ENCODE measurements around the gene STPG2. TPM values are rescaled to one million over a fixed set of nuclear protein-coding genes. Genes with fewer than 3 reads are reported as not detected.

STPG2 gene
- total RNA-seq, result under 1 TPM; 0.37 to 0.71 TPM

DNA sequence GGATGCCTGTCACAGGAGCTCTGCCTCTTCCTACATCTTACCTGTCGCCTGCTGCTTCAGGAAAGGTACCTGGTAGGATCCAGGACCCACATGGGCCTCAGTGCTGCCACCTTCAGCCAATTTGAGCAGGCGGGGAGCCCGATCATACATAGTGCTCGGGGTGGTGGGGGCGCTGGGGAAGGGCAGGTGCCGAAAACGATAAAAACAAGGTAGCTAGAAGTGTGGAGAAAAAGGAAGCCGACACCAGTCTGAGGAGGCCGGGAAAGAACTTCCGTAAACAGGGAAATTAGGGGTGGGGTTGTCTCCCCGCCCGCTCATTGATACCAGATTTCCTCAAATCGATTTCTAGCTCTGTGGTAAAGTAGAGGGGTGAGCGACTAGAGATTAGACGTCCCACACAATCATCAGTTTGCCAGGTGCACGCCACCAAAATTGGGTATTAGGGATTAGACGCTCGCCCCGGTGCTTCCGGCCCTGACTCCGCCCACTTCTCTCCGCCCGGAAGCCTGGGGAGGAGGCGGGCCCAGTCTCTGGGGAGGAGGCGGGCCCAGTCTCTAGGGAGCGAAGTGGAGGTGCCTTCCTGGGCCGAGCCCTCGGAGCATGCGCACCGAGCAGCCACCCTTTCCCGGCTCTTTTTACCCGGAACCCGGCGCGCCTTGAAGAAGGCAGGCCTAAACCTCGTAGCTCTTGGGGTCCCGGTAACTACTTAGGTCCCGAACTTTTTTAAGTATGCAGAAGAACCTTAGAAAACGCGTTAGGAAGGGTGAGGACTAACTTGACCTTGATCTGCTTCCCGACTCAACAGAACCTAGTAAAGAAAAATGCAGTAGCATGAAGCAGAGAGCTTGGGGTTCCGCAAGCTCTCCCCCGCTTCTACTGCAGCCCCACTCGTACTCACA, at the start of gene STPG2:
Gene STPG2, minus strand, starts transcription at position 476 of the 899 bp plus-strand sequence.
- Histone ChIP-seq H3K4me1 (no peaks in the 10 kb centered on the region), H3K36me3 (no peaks in the 10 kb centered on the region), H3K27me3 (no peaks in the 10 kb centered on the region), H3K9me3 (no peaks in the 10 kb centered on the region), H3K27ac (peak within 1 kb of the TSS; percentile 80 to 87), H3K4me3 (peak within 1 kb of the TSS; percentile 64 to 75)
- TF ChIP-seq, protein P1, sequence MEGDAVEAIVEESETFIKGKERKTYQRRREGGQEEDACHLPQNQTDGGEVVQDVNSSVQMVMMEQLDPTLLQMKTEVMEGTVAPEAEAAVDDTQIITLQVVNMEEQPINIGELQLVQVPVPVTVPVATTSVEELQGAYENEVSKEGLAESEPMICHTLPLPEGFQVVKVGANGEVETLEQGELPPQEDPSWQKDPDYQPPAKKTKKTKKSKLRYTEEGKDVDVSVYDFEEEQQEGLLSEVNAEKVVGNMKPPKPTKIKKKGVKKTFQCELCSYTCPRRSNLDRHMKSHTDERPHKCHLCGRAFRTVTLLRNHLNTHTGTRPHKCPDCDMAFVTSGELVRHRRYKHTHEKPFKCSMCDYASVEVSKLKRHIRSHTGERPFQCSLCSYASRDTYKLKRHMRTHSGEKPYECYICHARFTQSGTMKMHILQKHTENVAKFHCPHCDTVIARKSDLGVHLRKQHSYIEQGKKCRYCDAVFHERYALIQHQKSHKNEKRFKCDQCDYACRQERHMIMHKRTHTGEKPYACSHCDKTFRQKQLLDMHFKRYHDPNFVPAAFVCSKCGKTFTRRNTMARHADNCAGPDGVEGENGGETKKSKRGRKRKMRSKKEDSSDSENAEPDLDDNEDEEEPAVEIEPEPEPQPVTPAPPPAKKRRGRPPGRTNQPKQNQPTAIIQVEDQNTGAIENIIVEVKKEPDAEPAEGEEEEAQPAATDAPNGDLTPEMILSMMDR (IDR thresholded peaks at IDR 0.05), result peak in 1 of 2 donors; percentile 62
- DNase-seq (ENCODE audit: low spot score), result peak; percentile 81

DNA sequence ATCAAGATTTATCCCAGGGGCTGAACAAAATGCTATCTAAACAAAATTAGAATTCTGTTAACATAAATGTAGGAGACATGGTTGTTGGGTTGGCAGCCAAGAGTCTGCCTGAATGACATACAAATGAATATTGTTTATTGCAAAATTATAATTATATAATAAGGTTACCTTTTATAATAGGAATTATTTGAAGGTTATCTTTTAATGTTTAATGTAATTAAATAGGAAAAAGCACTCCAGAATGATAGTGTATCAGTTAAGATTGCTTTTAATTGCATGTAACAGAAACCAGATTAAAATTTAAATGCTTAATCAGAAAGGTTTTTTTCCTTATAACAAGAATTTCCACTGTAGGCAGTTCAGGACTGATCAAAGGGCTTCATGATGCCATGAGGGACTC, 42.0 kb upstream of the STPG2 start:
- TF ChIP-seq, protein P1 (IDR thresholded peaks at IDR 0.05), result no peak
- no peak for DNase-seq (ENCODE audit: low spot score)
- Histone ChIP-seq H3K27me3 (no peaks in the 10 kb centered on the region), H3K4me1 (no peaks in the 10 kb centered on the region), H3K9me3 (peaks cover 0 to 4% of the 10 kb centered on the region in 2 donors), H3K36me3 (no peaks in the 10 kb centered on the region), H3K27ac (no peak overlapping the region), H3K4me3 (no peak overlapping the region)

DNA sequence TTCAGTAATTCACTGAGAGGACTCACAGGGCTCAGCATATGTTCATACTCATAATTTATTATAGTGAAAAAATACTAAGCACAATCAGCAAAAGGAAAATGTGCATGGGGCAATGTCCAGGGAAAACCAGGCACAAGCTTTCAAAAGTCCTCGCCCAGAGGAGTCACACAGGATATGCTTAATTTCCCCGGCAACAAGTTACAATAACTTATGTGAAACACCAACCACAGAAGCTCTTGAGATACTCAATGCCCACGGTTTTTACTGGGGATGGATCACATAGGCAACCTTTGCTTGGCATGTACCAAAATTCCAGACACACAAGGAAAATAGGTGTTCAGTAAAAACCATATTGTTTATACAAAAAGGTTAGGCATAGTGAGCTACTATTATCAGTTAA, 38.5 kb upstream of the STPG2 start:
- Histone ChIP-seq H3K36me3 (no peaks in the 10 kb centered on the region), H3K4me3 (no peak overlapping the region), H3K9me3 (no peaks in the 10 kb centered on the region), H3K4me1 (no peaks in the 10 kb centered on the region), H3K27me3 (no peaks in the 10 kb centered on the region), H3K27ac (no peak overlapping the region)
- TF ChIP-seq, protein P1 (IDR thresholded peaks at IDR 0.05), result no peak
- no peak for DNase-seq (ENCODE audit: low spot score)

DNA sequence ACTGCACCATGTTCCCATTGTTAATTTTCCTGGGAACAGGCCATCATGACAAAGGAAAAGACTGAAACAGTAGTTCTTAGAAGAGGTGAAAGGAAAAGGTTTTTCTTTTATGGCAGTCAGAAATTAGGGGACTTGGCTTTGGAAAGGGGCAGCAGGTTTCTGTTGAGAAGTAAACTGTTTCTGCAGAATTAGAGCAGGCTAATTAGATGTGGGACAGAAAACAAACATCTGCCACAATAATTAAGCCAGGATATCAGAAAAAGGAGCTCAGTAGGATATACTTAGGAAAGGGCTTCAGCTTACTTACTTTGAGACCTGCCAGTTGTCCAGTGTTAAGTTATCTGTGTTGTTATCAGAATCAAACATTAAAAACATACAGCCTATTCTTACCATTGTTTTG, 36.7 kb upstream of the STPG2 start:
- Histone ChIP-seq H3K27ac (no peak overlapping the region), H3K4me3 (no peak overlapping the region), H3K4me1 (no peaks in the 10 kb centered on the region), H3K9me3 (no peaks in the 10 kb centered on the region), H3K27me3 (no peaks in the 10 kb centered on the region), H3K36me3 (no peaks in the 10 kb centered on the region)
- DNase-seq (ENCODE audit: low spot score), result no peak
- TF ChIP-seq, protein P1 (IDR thresholded peaks at IDR 0.05), result no peak

DNA sequence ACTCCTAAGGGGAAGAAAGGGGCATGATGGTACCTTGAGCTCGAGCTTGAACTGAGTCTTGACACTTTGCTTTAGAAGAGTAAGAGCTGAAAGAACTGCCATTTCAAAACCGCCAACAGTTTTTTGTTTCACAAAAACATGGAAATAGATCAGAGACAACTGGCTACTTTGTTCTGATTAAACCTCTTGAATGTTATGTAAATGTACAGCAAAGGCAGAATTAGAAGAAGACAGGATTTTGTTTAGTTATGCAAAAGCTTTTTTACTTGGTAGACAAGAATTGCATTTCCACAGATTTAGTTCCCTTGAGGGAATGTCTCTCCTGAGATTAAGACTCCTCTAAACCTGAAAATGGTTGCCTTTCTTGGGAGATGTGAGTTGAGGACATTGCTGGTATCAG, 33.3 kb upstream of the STPG2 start:
- no peak for DNase-seq (ENCODE audit: low spot score)
- H3K27me3 ChIP-seq, result no peaks in the 10 kb centered on the region
- H3K4me3 ChIP-seq, result no peak overlapping the region
- H3K36me3 ChIP-seq, result no peaks in the 10 kb centered on the region
- H3K27ac ChIP-seq, result no peak overlapping the region
- no peaks in the 10 kb centered on the region for H3K4me1 ChIP-seq
- TF ChIP-seq, protein P1 (IDR thresholded peaks at IDR 0.05), result no peak
- no peaks in the 10 kb centered on the region for H3K9me3 ChIP-seq
